ENCODE measurements around the gene UFSP1.
"Not testable (repeated sequence)": the region's sequence is repeated elsewhere in the genome, so short reads cannot be mapped to it uniquely, and the experiment has no call there.

UFSP1 gene

GRCh38 chr7:100863406-100863950, 26.0 kb downstream of the UFSP1 start:
- H3K4me3 ChIP-seq (ENCODE audit: low read length): no peak overlapping the region
- DNase-seq (ENCODE audit: low read depth): no peak
- TF ChIP-seq CTCF (conservative IDR thresholded peaks at IDR 0.05; ENCODE audit: low read depth, low read length): no peak

- DNase-seq (ENCODE audit: low read depth): no peak
- no peak overlapping the region for H3K4me3 ChIP-seq (ENCODE audit: low read length)
- no peak for TF ChIP-seq CTCF (conservative IDR thresholded peaks at IDR 0.05; ENCODE audit: low read depth, low read length)
Measured at GRCh38 chr7:100861616-100861985, 27.9 kb downstream of the UFSP1 start.

GRCh38 chr7:100860702-100861615, 28.6 kb downstream of the UFSP1 start:
- TF ChIP-seq CTCF (conservative IDR thresholded peaks at IDR 0.05; ENCODE audit: low read depth, low read length): no peak
- DNase-seq (ENCODE audit: low read depth): no peak
- H3K4me3 ChIP-seq (ENCODE audit: low read length): no peak overlapping the region

GRCh38 chr7:100859856-100860255, 29.7 kb downstream of the UFSP1 start:
- DNase-seq (ENCODE audit: low read depth): no peak
- no peak overlapping the region for H3K4me3 ChIP-seq (ENCODE audit: low read length)
- no peak for TF ChIP-seq CTCF (conservative IDR thresholded peaks at IDR 0.05; ENCODE audit: low read depth, low read length)

GRCh38 chr7:100856871-100857282, 32.6 kb downstream of the UFSP1 start:
- no peak overlapping the region for H3K4me3 ChIP-seq (ENCODE audit: low read length)
- TF ChIP-seq CTCF (conservative IDR thresholded peaks at IDR 0.05; ENCODE audit: low read depth, low read length): no peak
- DNase-seq (ENCODE audit: low read depth): no peak

GRCh38 chr7:100855515-100855914, 34.0 kb downstream of the UFSP1 start:
- no peak overlapping the region for H3K4me3 ChIP-seq (ENCODE audit: low read length)
- no peak for TF ChIP-seq CTCF (conservative IDR thresholded peaks at IDR 0.05; ENCODE audit: low read depth, low read length)
- DNase-seq (ENCODE audit: low read depth): no peak

- not testable (repeated sequence) for DNase-seq (ENCODE audit: low read depth); H3K4me3 ChIP-seq (ENCODE audit: low read length)
Measured at GRCh38 chr7:100854899-100855298, 34.6 kb downstream of the UFSP1 start.

All from retinal pigment epithelial cell (primary cell).